ENCODE measurements around the gene IL11RA. TPM values are rescaled to one million over a fixed set of nuclear protein-coding genes. Genes with fewer than 3 reads are reported as not detected.

The IL11RA gene
- total and polyA plus RNA-seq, 9 of the 15 experiments (the other 6 are each of a cell fraction or from before 2014, with no cell fraction given), result 0.11 to 5.8 (median 2.8) TPM

- TF ChIP-seq DEAF1 (CRISPR knock-in tag; IDR thresholded peaks at IDR 0.05), result 0 out of 2 replicates have a peak, but pooled peaks have one; percentile 20
- no peak for TF ChIP-seq ZC3H4 (CRISPR knock-in tag; IDR thresholded peaks at IDR 0.05; ENCODE audit: borderline replicate concordance)
- peak; percentile 23 for TF ChIP-seq PHF20 (IDR thresholded peaks at IDR 0.05; ENCODE audit: partially characterized antibody)
- TF ChIP-seq CTCFL (IDR thresholded peaks at IDR 0.05; ENCODE audit: borderline replicate concordance, insufficient read depth, low read depth, low read length, poor library complexity, severe bottlenecking), result peak; percentile 98
- TF ChIP-seq ZMIZ1 (IDR thresholded peaks at IDR 0.05; ENCODE audit: low read depth in 2 of 2, low read length in 2 of 2), result no peak
- TF ChIP-seq MLLT1 (IDR thresholded peaks at IDR 0.05), result 0 out of 4 replicates have a peak, but pooled peaks of 1 of the 2 experiments have one; percentile 14
- peak; percentile 64 for TF ChIP-seq SMC3 (conservative IDR thresholded peaks at IDR 0.05; ENCODE audit: insufficient read depth, low read depth, low read length)
- TF ChIP-seq MYC (IDR thresholded peaks at IDR 0.05; ENCODE audit: low read depth, low read length), result peak; percentile 44; the same call in 1 of the 2 replicates
- no peak for TF ChIP-seq MYC (CRISPR knock-in tag; IDR thresholded peaks at IDR 0.05; ENCODE audit: borderline replicate concordance, low read depth)
- peak in 1 of 3 experiments; percentile 66 for TF ChIP-seq YY1 (IDR thresholded peaks at IDR 0.05; ENCODE audit: borderline replicate concordance in 1 of 3, control insufficient read depth in 1 of 3, extremely low read depth in 1 of 3, insufficient read depth in 3 of 3, insufficient read length in 1 of 3, insufficient replicate concordance in 2 of 3, low read depth in 1 of 3, low read length in 2 of 3)
- TF ChIP-seq RCOR1 (IDR thresholded peaks at IDR 0.05; ENCODE audit: borderline replicate concordance in 1 of 2, low read depth in 2 of 2, low read length in 2 of 2), result 0 out of 4 replicates have a peak, but pooled peaks of 1 of the 2 experiments have one; percentile 30
- TF ChIP-seq CXXC5 (CRISPR knock-in tag; IDR thresholded peaks at IDR 0.05), result 0 out of 2 replicates have a peak, but pooled peaks have one; percentile 23
- TF ChIP-seq RAD21 (CRISPR knock-in tag; conservative IDR thresholded peaks at IDR 0.05 in 1 of 2, IDR thresholded peaks at IDR 0.05 in 1 of 2), result peak; percentile 48 to 76
- TF ChIP-seq CCAR2 (IDR thresholded peaks at IDR 0.05; ENCODE audit: low read depth, low read length), result no peak
- 0 out of 2 replicates have a peak, but pooled peaks have one; percentile 17 for TF ChIP-seq CTBP1 (IDR thresholded peaks at IDR 0.05; ENCODE audit: borderline replicate concordance)
- no peak for TF ChIP-seq HNRNPK (IDR thresholded peaks at IDR 0.05; ENCODE audit: low read depth, low read length, poor library complexity, severe bottlenecking)
Measured at GRCh38 chr9:34675048-34675714, 23.2 kb downstream of the IL11RA start (continued).
